ENCODE measurements around the gene NTPCR. TPM values are rescaled to one million over a fixed set of nuclear protein-coding genes. Genes with fewer than 3 reads are reported as not detected.
A peak's percentile ranks its signal among the peaks of the same experiment; 100 is the strongest.

NTPCR gene
- total RNA-seq, 2 donors from 2014 or later, result 20.9 to 50.5 TPM

GRCh38 chr1:233022246-233022645 lies 71.8 kb downstream of the NTPCR start:
- DNase-seq (no peak), ATAC-seq (replicated peaks in 1 of 2) (no peak)
- Mint-ChIP-seq H3K27ac (no peak overlapping the region), H3K4me3 (no peak overlapping the region), H3K9me3 (no peaks in the 10 kb centered on the region), H3K36me3 (ENCODE audit: insufficient read depth in 2 of 2) (peaks cover 0 to 4% of the 10 kb centered on the region in 2 donors), H3K4me1 (ENCODE audit: low read depth) (no peaks in the 10 kb centered on the region), H3K27me3 (ENCODE audit: low read depth) (no peaks in the 10 kb centered on the region)

- no peak for ATAC-seq (replicated peaks in 1 of 2)
- Mint-ChIP-seq H3K4me1 (ENCODE audit: low read depth) (no peaks in the 10 kb centered on the region), H3K9me3 (no peaks in the 10 kb centered on the region), H3K27ac (no peak overlapping the region), H3K36me3 (ENCODE audit: insufficient read depth in 2 of 2) (peaks cover 0 to 3% of the 10 kb centered on the region in 2 donors), H3K4me3 (no peak overlapping the region), H3K27me3 (ENCODE audit: low read depth) (no peaks in the 10 kb centered on the region)
- no peak for DNase-seq
Measured at GRCh38 chr1:233024199-233024598, 73.8 kb downstream of the NTPCR start.

GRCh38 chr1:233025157-233025556 lies 74.7 kb downstream of the NTPCR start:
- ATAC-seq (replicated peaks in 1 of 2) (no peak), DNase-seq (peak; percentile 1 to 5)
- Mint-ChIP-seq H3K27me3 (ENCODE audit: low read depth) (no peaks in the 10 kb centered on the region), H3K4me1 (ENCODE audit: low read depth) (no peaks in the 10 kb centered on the region), H3K4me3 (no peak overlapping the region), H3K36me3 (ENCODE audit: insufficient read depth in 2 of 2) (no peaks in the 10 kb centered on the region), H3K27ac (no peak overlapping the region), H3K9me3 (no peaks in the 10 kb centered on the region)

GRCh38 chr1:233025567-233025966 lies 75.2 kb downstream of the NTPCR start:
- H3K27me3 Mint-ChIP-seq (ENCODE audit: low read depth), result no peaks in the 10 kb centered on the region
- no peak overlapping the region for H3K4me3 Mint-ChIP-seq
- no peaks in the 10 kb centered on the region for H3K9me3 Mint-ChIP-seq
- H3K36me3 Mint-ChIP-seq (ENCODE audit: insufficient read depth in 2 of 2), result no peaks in the 10 kb centered on the region
- DNase-seq, result no peak
- no peak for ATAC-seq (replicated peaks in 1 of 2)
- no peak overlapping the region for H3K27ac Mint-ChIP-seq
- H3K4me1 Mint-ChIP-seq (ENCODE audit: low read depth), result no peaks in the 10 kb centered on the region

- Mint-ChIP-seq H3K9me3 (no peaks in the 10 kb centered on the region), H3K27me3 (ENCODE audit: low read depth) (no peaks in the 10 kb centered on the region), H3K27ac (no peak overlapping the region), H3K36me3 (ENCODE audit: insufficient read depth in 2 of 2) (no peaks in the 10 kb centered on the region), H3K4me3 (no peak overlapping the region), H3K4me1 (ENCODE audit: low read depth) (no peaks in the 10 kb centered on the region)
- no peak for DNase-seq
- no peak for ATAC-seq (replicated peaks in 1 of 2)
Measured at GRCh38 chr1:233027046-233027445, 76.6 kb downstream of the NTPCR start.

- DNase-seq, result no peak
- no peaks in the 10 kb centered on the region for H3K9me3 Mint-ChIP-seq
- no peaks in the 10 kb centered on the region for H3K4me1 Mint-ChIP-seq (ENCODE audit: low read depth)
- H3K36me3 Mint-ChIP-seq (ENCODE audit: insufficient read depth in 2 of 2), result no peaks in the 10 kb centered on the region
- H3K27ac Mint-ChIP-seq, result no peak overlapping the region
- no peaks in the 10 kb centered on the region for H3K27me3 Mint-ChIP-seq (ENCODE audit: low read depth)
- no peak for ATAC-seq (replicated peaks in 1 of 2)
- no peak overlapping the region for H3K4me3 Mint-ChIP-seq
Measured at GRCh38 chr1:233031521-233031920, 81.1 kb downstream of the NTPCR start.

- Mint-ChIP-seq H3K27ac (no peak overlapping the region), H3K4me1 (ENCODE audit: low read depth) (no peaks in the 10 kb centered on the region), H3K27me3 (ENCODE audit: low read depth) (no peaks in the 10 kb centered on the region), H3K9me3 (no peaks in the 10 kb centered on the region), H3K36me3 (ENCODE audit: insufficient read depth in 2 of 2) (no peaks in the 10 kb centered on the region), H3K4me3 (no peak overlapping the region)
- no peak for DNase-seq
- no peak for ATAC-seq (replicated peaks in 1 of 2)
Measured at GRCh38 chr1:233032916-233033315, 82.5 kb downstream of the NTPCR start.

- DNase-seq (no peak), ATAC-seq (replicated peaks in 1 of 2) (no peak)
- Mint-ChIP-seq H3K4me3 (no peak overlapping the region), H3K4me1 (ENCODE audit: low read depth) (no peaks in the 10 kb centered on the region), H3K27me3 (ENCODE audit: low read depth) (no peaks in the 10 kb centered on the region), H3K27ac (no peak overlapping the region), H3K9me3 (no peaks in the 10 kb centered on the region), H3K36me3 (ENCODE audit: insufficient read depth in 2 of 2) (no peaks in the 10 kb centered on the region)
Measured at GRCh38 chr1:233033361-233033760, 83.0 kb downstream of the NTPCR start.

Other genes with a start within 250 kb of the NTPCR start
- 1 to 10 TPM; 1.7 to 1.9 TPM for gene MAP10, start 145.2 kb upstream of the NTPCR start, total RNA-seq

Measured in activated T-cell treated with anti-CD3 and anti-CD28 coated beads, Interleukin-2, amount 50 U/mL, for 72 hours (primary cell).